ENCODE data around the gene HPS1.

DNA sequence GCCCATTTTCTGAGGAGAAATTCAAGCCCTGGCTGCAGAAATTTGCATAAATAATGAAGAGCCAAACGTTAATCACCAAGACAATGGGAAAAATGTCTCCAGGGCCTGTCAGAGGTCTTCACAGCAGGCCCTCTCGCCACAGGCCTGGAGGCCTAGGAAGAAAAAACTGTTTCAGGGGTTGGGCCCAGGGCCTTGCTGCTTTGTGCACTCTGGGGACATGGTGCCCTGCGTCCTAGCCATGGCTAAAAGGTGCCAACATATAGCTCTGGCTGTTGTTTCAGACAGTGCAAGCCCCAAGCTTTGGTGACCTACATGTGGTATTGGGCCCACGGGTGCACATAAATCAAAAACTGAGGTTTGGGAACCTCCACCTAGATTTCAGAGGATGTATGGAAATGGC lies 8.0 kb downstream of the HPS1 start:
- TF ChIP-seq, protein P1, sequence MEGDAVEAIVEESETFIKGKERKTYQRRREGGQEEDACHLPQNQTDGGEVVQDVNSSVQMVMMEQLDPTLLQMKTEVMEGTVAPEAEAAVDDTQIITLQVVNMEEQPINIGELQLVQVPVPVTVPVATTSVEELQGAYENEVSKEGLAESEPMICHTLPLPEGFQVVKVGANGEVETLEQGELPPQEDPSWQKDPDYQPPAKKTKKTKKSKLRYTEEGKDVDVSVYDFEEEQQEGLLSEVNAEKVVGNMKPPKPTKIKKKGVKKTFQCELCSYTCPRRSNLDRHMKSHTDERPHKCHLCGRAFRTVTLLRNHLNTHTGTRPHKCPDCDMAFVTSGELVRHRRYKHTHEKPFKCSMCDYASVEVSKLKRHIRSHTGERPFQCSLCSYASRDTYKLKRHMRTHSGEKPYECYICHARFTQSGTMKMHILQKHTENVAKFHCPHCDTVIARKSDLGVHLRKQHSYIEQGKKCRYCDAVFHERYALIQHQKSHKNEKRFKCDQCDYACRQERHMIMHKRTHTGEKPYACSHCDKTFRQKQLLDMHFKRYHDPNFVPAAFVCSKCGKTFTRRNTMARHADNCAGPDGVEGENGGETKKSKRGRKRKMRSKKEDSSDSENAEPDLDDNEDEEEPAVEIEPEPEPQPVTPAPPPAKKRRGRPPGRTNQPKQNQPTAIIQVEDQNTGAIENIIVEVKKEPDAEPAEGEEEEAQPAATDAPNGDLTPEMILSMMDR (IDR thresholded peaks at IDR 0.05), result no peak
- no peak for TF ChIP-seq POLR2A (IDR thresholded peaks at IDR 0.05)

Measured in esophagus squamous epithelium (tissue), 4 donors.